Spleen (tissue), 11 donors: ENCODE measurements around the gene SLC29A1. TPM values are rescaled to one million over a fixed set of nuclear protein-coding genes. Genes with fewer than 3 reads are reported as not detected.

ENCODE experiments used
- DNase-seq: peaks from one replicate; pipeline ENCODE4 v3.0.0-alpha.2; 2020
- H3K27ac ChIP-seq, 8 donors: fragments of 200-600 bp; sonication (generic) in 7 of 8; 1 replicate in 4 of 8; 2 replicates in 4 of 8; pipeline versions ENCODE4 v1.5.0 to v1.8.0; 2016 to 2021; ENCODE audit warnings: inconsistent platforms in 4 of 8, mild to moderate bottlenecking in 4 of 8, moderate library complexity in 1 of 8
- H3K27me3 ChIP-seq, 7 donors: fragments of 200-600 bp; sonication (generic) in 6 of 7; replicated peaks in 1 of 7; 1 replicate in 4 of 7; 2 replicates in 3 of 7; pipeline versions ENCODE4 v1.5.0 to v1.8.0; 2016 to 2021; ENCODE audit warnings: inconsistent platforms in 3 of 7, mild to moderate bottlenecking in 1 of 7
- H3K36me3 ChIP-seq, 6 donors: fragments of 200-600 bp; sonication (generic) in 5 of 6; 1 replicate in 4 of 6; 2 replicates in 2 of 6; pipeline versions ENCODE4 v1.5.0 to v1.8.0; 2016 to 2021; ENCODE audit warnings: inconsistent platforms in 2 of 6
- H3K4me1 ChIP-seq, 6 donors: fragments of 200-600 bp; sonication (generic) in 5 of 6; 1 replicate in 3 of 6; 2 replicates in 3 of 6; pipeline versions ENCODE4 v1.5.0 to v1.8.0; 2016 to 2021; ENCODE audit warnings: inconsistent platforms in 3 of 6
- H3K4me3 ChIP-seq, 8 donors: fragments of 200-600 bp; sonication (generic) in 7 of 8; 1 replicate in 4 of 8; 2 replicates in 4 of 8; pipeline versions ENCODE4 v1.5.0 to v1.8.0; 2016 to 2021; ENCODE audit warnings: inconsistent platforms in 4 of 8, mild to moderate bottlenecking in 4 of 8, moderate library complexity in 2 of 8
- H3K9me3 ChIP-seq, 8 donors: fragments of 200-600 bp; sonication (generic) in 7 of 8; 1 replicate in 4 of 8; 2 replicates in 4 of 8; pipeline versions ENCODE4 v1.5.0 to v1.8.0; 2016 to 2021; ENCODE audit warnings: inconsistent platforms in 4 of 8
- POLR2A ChIP-seq, 3 donors: fragments of 450-650 bp; IDR thresholded peaks; one replicate each; pipeline ENCODE4 v1.5.1; 2017; ENCODE audit warnings: antibody characterized with exemption in 3 of 3, mild to moderate bottlenecking in 1 of 3
- POLR2AphosphoS5 ChIP-seq, 3 donors: sonication (generic); formaldehyde crosslinking; IDR thresholded peaks; one replicate each; pipeline ENCODE4 v1.5.1; 2017; ENCODE audit warnings: antibody characterized with exemption in 3 of 3
- WGBS, 5 donors: extraction: QIAGEN DNeasy Blood & Tissue Kit in 3 of 5; methylation state at CpG; one replicate each; pipeline versions ENCODE4 v1.1.5 to v1.1.7; 2013 to 2018; 5-methylcytosine and 5-hydroxymethylcytosine counted together
- intact Hi-C: fragments of 100-400 bp; cut with DNase I; formaldehyde crosslinking; loops from one replicate; pipeline ENCODE4 v1.15.0; 2023; ENCODE audit warnings: low total_unique reads
- polyA plus RNA-seq, 3 donors: library from polyadenylated mRNA; stranded (reverse); fragments of 200-250 nt; gene quantifications; one replicate each; pipeline ENCODE4 v1.2.1, GENCODE V29; 2013
- total RNA-seq, 7 donors: library from RNA; depleted of rRNA in 3 of 7; stranded (reverse); fragments of >200 nt in 3 of 7; fragmentation: NEBNext Ultra II Directional in 4 of 7; extraction: Animal tissue kit (Norgen Biotek cat#: 25700) in 4 of 7; gene quantifications; one replicate each; pipeline versions ENCODE4 v1.1.0 to v1.2.1, GENCODE V29; 2016 to 2021
- TF ChIP-seq, protein P1 (sequence below), 11 experiments: fragments of 200-600 bp in 7 of 11; fragments of 450-650 bp in 4 of 11; sonication (generic) in 4 of 11; IDR thresholded peaks in 8 of 11; conservative IDR thresholded peaks in 3 of 11; 1 replicate in 7 of 11; 2 replicates in 4 of 11; pipeline versions ENCODE4 v1.4.0 to v1.8.0; 2016 to 2021; ENCODE audit warnings: antibody characterized with exemption in 11 of 11, inconsistent platforms in 4 of 11, mild to moderate bottlenecking in 1 of 11
- donor health status: healthy with polysubstance abuse.
- donor health status: DM: no; HTN: no; CAD: no; lungs with moderate emphysema.
- donor health status: DM: no; HTN: no; CAD: no.
- donor health status: Bipolar disorder and iron deficiency.
- donor health status: healthy.
- donor health status: DM: no; HTN: no; CAD: no.
- donor health status: DM: yes; HTN: yes; CAD: no.

The SLC29A1 gene
- total and polyA plus RNA-seq, 10 donors, result 8.5 to 49.4 (median 30.4) TPM

- intact Hi-C loops, result loop anchor here (10.0 kb wide), 2 partner anchors 58 to 138 kb away; no protein-coding TSS in a partner anchor
Observed at GRCh38 chr6:44232676-44233566, 9.5 kb downstream of the SLC29A1 start.

DNA sequence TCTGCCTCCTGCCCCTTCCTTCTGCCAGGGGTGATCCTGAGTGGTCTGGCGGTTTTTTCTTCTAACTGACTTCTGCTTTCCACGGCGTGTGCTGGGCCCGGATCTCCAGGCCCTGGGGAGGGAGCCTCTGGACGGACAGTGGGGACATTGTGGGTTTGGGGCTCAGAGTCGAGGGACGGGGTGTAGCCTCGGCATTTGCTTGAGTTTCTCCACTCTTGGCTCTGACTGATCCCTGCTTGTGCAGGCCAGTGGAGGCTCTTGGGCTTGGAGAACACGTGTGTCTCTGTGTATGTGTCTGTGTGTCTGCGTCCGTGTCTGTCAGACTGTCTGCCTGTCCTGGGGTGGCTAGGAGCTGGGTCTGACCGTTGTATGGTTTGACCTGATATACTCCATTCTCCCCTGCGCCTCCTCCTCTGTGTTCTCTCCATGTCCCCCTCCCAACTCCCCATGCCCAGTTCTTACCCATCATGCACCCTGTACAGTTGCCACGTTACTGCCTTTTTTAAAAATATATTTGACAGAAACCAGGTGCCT, 10.2 kb downstream of the SLC29A1 start:
- no peak overlapping the region for H3K4me3 ChIP-seq
- intact Hi-C loops, result loop anchor here (10.0 kb wide), 2 partner anchors 59 to 139 kb away; no protein-coding TSS in a partner anchor
- no peaks in the 10 kb centered on the region for H3K9me3 ChIP-seq
- 53 to 77% (median 66%) methylated on average over 14 of the region's 14 CpGs for WGBS, 5 donors
- H3K36me3 ChIP-seq, result peaks cover 0 to 37% (median 0%) of the 10 kb centered on the region in 6 donors
- DNase-seq, result peak; percentile 58
- H3K27me3 ChIP-seq, result no peaks in the 10 kb centered on the region
- TF ChIP-seq POLR2AphosphoS5 (IDR thresholded peaks at IDR 0.05) (no peak), POLR2A (IDR thresholded peaks at IDR 0.05) (no peak)
- TF ChIP-seq, protein P1, sequence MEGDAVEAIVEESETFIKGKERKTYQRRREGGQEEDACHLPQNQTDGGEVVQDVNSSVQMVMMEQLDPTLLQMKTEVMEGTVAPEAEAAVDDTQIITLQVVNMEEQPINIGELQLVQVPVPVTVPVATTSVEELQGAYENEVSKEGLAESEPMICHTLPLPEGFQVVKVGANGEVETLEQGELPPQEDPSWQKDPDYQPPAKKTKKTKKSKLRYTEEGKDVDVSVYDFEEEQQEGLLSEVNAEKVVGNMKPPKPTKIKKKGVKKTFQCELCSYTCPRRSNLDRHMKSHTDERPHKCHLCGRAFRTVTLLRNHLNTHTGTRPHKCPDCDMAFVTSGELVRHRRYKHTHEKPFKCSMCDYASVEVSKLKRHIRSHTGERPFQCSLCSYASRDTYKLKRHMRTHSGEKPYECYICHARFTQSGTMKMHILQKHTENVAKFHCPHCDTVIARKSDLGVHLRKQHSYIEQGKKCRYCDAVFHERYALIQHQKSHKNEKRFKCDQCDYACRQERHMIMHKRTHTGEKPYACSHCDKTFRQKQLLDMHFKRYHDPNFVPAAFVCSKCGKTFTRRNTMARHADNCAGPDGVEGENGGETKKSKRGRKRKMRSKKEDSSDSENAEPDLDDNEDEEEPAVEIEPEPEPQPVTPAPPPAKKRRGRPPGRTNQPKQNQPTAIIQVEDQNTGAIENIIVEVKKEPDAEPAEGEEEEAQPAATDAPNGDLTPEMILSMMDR (IDR thresholded peaks at IDR 0.05 in 8 of 11, conservative IDR thresholded peaks at IDR 0.05 in 3 of 11), result no peak
- H3K27ac ChIP-seq, result peak overlapping the region in 4 of 8 donors; percentile 4 to 61 (median 48)
- peaks cover 9 to 75% (median 31%) of the 10 kb centered on the region in 6 donors for H3K4me1 ChIP-seq

More at GRCh38 chr6:44232676-44233566, 9.5 kb downstream of the SLC29A1 start:
- Histone ChIP-seq H3K4me1 (peaks cover 4 to 68% (median 26%) of the 10 kb centered on the region in 6 donors), H3K27ac (peak overlapping the region in 2 of 8 donors; percentile 4 to 61), H3K27me3 (no peaks in the 10 kb centered on the region), H3K36me3 (peaks cover 0 to 37% (median 0%) of the 10 kb centered on the region in 6 donors), H3K9me3 (no peaks in the 10 kb centered on the region), H3K4me3 (no peak overlapping the region)
- TF ChIP-seq, protein P1 (IDR thresholded peaks at IDR 0.05 in 8 of 11, conservative IDR thresholded peaks at IDR 0.05 in 3 of 11), result no peak
- TF ChIP-seq POLR2AphosphoS5 (IDR thresholded peaks at IDR 0.05), result no peak
- no peak for TF ChIP-seq POLR2A (IDR thresholded peaks at IDR 0.05)
- WGBS, 5 donors, result 68 to 87% (median 81%) methylated on average over 15 to 16 of the region's 16 CpGs
- no peak for DNase-seq

DNA sequence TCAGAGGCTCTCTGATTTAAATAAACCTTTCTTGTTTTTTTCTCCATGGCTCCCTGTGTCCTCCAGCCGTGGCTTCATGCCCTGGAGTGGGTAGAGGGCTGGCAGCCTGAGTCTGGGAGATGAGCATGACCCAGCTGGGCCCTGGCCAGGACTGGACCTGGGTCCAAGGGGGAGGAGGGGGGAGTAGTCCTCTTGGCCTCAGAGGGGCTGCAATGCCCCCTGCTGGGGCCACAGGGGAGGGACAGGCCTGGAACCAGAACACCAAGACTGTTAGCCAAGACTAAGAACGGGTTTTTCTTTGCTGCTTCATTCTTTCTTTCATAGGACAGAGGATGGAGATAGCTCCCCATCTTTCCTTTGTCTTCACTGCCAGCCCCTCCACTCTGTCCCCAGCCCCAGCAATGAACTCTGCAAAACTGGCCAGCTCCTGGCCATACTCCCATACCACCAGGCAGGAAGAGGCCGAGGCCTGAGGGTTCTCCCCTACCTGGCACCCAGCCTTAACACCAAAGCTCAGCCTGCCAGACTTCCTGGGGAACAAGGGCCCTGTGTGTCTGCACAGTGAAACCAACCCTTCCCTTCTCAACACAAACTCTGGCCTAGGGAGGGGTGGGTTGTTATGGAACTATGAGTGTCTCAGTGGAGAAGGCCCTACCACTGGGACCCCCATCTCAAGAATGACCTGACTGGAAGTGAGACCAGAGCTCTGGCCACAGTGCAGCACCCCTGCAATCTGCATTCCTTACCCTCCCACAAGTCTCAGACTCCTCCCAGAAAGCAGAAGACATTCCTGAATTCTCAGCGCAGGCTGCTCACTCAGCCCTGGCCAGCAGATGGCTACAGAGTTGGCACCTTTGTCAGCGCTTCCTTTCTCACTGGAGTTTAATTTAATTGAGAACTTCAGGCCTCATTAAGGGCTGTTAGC, 11.0 kb downstream of the SLC29A1 start:
- Histone ChIP-seq H3K27ac (peak overlapping the region in 6 of 8 donors; percentile 46 to 61 (median 48)), H3K9me3 (no peaks in the 10 kb centered on the region), H3K4me1 (peaks cover 9 to 71% (median 29%) of the 10 kb centered on the region in 6 donors), H3K27me3 (no peaks in the 10 kb centered on the region), H3K36me3 (peaks cover 0 to 37% (median 0%) of the 10 kb centered on the region in 6 donors), H3K4me3 (no peak overlapping the region)
- intact Hi-C loops, result loop anchor here (10.0 kb wide), 2 partner anchors 60 to 140 kb away; no protein-coding TSS in a partner anchor
- TF ChIP-seq POLR2A (IDR thresholded peaks at IDR 0.05), result no peak
- TF ChIP-seq, protein P1 (IDR thresholded peaks at IDR 0.05 in 8 of 11, conservative IDR thresholded peaks at IDR 0.05 in 3 of 11), result peak in 10 of 11 experiments; percentile 30 to 68 (median 54)
- DNase-seq, result peak; percentile 64
- WGBS, 5 donors, result 50 to 74% (median 69%) methylated on average over 5 of the region's 5 CpGs
